ENCODE data around the gene PRKAG3.

DNA sequence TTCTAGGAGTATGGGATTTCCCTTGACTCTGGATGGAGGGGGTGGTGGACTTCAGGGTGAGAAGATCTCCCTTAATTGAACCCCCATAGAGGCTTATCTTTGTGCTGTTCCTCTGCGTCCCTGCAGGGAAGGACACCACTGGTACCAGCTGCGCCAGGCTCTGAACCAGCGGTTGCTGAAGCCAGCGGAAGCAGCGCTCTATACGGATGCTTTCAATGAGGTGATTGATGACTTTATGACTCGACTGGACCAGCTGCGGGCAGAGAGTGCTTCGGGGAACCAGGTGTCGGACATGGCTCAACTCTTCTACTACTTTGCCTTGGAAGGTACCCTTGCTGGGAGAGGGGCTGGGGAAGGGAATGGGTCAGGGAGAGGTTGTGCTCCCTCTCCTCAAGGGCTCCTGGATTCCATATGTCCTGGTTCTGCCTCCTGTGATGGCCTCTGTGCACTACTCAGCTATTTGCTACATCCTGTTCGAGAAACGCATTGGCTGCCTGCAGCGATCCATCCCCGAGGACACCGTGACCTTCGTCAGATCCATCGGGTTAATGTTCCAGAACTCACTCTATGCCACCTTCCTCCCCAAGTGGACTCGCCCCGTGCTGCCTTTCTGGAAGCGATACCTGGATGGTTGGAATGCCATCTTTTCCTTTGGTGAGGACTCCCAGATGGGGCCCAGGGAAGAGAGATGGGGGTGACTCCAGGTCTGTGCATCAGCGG lies 19.3 kb downstream of the PRKAG3 start:
- TF ChIP-seq POLR2A (IDR thresholded peaks at IDR 0.05) = no peak
- TF ChIP-seq, protein P1, sequence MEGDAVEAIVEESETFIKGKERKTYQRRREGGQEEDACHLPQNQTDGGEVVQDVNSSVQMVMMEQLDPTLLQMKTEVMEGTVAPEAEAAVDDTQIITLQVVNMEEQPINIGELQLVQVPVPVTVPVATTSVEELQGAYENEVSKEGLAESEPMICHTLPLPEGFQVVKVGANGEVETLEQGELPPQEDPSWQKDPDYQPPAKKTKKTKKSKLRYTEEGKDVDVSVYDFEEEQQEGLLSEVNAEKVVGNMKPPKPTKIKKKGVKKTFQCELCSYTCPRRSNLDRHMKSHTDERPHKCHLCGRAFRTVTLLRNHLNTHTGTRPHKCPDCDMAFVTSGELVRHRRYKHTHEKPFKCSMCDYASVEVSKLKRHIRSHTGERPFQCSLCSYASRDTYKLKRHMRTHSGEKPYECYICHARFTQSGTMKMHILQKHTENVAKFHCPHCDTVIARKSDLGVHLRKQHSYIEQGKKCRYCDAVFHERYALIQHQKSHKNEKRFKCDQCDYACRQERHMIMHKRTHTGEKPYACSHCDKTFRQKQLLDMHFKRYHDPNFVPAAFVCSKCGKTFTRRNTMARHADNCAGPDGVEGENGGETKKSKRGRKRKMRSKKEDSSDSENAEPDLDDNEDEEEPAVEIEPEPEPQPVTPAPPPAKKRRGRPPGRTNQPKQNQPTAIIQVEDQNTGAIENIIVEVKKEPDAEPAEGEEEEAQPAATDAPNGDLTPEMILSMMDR (IDR thresholded peaks at IDR 0.05) = no peak

All from esophagus squamous epithelium (tissue), 4 donors.